Endometrium (tissue), 2 donors: ENCODE data around the gene RPS6KC1.
"Not testable (repeated sequence)": the region's sequence is repeated elsewhere in the genome, so short reads cannot be mapped to it uniquely, and the experiment has no call there.

ENCODE experiments used
- FAIRE-seq: peaks from 2 replicates; lab custom pipeline; 2012; peaks lifted over from hg19 to GRCh38; lab: Jason Lieb, UNC
- donor health status: control.
- donor health status: control.

The RPS6KC1 gene

DNA sequence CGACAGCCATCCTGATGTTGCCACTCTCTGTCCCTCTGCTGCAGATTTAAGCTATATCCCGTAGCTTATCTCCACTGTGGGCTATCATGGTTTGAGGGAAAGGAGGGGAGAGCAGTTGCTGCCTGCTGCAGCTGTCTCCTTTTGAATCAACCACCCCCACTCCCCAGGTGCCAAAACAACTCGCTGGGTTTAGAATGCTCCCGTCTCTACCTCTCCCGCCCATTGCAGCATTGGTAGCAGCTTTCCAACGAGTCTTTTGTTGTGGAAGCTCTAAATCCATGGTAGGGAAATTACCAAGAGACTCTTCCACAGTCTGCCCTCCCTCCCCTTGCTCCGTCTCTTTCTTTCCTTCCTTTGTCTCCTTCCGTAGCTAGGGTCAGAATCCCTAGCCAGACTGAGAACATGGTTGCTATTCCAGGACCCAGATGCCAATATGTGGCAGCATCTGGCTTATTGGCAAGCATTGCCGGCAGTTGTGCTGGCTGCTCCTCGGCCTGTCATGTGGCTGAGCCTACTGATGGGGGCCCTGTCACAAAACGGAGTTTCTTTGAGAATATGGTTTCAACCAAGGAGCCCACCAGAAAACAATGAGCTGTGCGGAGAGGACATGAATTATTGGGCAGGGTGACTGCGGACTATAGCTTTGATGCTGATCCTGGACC, 230.7 kb downstream of the RPS6KC1 start:
- no peak for FAIRE-seq

DNA sequence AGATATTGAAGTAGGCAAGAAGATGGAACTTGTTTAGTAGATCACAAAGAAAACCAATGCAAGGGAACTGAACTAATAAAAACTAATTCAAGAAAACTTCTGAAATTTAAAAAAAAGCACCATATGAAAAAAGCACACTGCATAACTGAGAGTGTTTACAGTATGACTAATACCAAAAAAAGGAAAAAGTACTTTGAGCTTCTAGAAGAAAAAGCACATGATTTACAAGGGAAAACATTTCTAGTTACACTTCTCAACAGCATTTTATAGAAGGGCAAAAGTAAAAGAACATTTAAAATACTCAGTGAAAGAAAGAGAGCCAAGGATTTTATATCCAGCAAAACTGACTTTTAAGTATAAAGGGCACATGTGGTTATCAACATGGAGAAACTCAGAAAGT, 233.6 kb downstream of the RPS6KC1 start:
- FAIRE-seq = no peak

DNA sequence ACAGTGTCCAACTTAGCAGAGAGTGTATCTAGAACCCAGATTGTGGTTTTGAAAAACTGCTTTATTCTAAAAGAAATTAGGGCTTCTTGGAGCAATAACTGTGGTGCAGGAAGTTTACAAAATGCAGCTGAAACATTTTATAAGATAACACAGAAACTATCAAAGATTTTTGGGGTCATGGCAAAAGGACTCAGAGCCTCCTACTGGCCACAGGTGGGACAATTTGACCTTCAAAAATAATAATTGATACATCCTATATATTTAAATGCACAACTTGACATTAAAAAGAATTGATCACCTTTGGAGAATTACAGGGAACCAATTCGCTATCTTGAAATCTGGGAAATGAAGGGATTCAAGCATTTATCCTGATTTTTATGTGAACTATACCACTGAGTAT, 235.2 kb downstream of the RPS6KC1 start:
- FAIRE-seq = no peak

DNA sequence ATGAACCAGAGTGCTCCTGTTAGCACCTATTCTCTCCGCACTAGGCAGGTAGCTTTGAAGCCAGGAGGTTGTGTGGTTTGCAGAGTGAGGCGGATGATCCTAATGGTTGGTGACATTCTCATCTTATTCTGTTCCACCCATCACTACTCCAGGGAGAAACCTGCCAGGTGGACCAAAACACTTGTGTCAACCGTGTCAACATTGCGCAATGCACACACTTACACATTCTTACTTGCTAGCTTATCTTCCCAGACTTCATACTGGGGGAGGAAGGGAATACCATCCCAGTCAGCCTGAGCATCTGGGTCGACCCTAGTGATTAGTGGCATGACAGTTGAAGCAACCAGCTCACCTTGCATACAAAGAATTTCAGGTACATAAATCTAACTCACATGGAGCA, 236.9 kb downstream of the RPS6KC1 start:
- no peak for FAIRE-seq

DNA sequence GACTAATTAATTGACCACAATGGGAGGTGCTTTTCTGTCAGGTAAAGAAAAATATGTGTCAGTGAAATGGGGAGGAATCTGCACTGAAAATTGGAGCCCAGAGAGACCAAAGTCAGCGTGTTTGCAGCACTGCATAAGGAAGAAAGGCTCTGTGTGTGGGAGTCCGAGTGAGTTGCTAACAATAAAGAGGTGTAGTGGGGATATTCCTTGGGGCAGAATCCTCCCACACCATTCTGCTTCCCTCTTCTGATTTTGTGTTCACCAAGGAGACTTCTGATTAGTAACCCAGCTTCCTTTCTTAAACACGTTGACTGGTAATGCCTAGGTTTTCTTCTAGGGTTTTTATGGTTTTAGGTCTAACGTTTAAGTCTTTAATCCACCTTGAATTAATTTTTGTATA, 240.5 kb downstream of the RPS6KC1 start:
- no peak for FAIRE-seq

- no peak for FAIRE-seq
Measured at GRCh38 chr1:213292614-213293013, 241.6 kb downstream of the RPS6KC1 start.

DNA sequence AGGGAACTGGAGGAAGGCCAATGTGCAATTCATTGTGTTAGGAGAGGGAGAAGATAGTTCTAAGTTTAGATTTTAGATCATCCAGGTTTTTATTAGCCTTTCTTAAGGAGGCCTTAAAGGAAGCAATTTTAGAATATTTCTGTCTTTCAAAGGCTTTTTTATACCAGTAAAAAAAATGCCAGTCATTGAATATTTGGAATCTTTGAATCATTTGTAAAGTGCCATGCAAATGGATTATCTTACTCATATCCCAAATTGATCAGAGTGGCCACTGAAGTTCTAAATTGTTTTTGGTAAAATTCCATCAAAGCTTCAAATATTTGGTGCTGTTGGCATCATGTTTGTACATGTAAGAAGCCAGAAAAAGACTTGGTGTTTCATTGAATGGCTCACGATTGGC, 244.8 kb downstream of the RPS6KC1 start:
- no peak for FAIRE-seq

DNA sequence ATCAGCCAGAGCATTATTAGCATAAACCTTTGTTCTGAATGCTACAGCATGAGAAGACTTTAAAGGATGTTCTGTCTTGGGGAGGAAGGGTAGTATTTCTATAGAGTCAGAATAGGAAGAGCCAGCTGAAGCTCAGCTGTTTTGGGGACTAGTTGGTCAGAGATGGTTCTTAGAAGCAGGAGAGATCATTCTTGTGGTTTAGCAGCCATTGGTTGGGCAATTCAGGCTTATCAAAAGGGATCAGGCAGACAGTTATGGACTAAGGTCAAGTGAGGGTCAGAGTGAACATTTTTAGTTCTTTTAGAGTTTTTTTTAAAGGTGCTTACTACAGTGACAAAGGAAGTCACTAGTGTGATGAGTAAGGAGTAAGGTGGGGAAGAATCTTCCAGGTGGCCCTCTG, 245.5 kb downstream of the RPS6KC1 start:
- FAIRE-seq = no peak

GRCh38 chr1:213297021-213297420, 246.0 kb downstream of the RPS6KC1 start:
- FAIRE-seq = no peak

DNA sequence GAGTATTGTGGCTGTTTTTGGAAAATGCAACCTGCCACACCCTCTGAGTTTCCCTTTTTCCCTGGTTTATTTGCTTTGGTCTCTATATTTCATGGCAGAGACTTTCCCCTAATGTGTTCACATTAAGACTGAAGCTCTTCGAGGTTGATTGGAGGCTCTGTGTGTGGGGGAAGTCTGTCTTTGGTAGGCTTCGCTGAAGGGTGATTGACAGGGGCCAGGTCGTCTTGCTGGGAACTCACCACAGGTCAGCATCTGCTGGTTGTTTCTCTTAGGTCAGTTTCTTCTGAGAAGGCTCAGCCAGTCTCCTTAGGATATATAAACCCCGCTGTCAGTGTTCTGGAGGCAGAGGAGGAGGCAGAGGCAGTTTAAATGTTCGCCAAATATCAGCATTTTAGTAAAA, 249.4 kb downstream of the RPS6KC1 start:
- FAIRE-seq = no peak

GRCh38 chr1:213301524-213301923, 250.5 kb downstream of the RPS6KC1 start:
- FAIRE-seq = not testable (repeated sequence)

DNA sequence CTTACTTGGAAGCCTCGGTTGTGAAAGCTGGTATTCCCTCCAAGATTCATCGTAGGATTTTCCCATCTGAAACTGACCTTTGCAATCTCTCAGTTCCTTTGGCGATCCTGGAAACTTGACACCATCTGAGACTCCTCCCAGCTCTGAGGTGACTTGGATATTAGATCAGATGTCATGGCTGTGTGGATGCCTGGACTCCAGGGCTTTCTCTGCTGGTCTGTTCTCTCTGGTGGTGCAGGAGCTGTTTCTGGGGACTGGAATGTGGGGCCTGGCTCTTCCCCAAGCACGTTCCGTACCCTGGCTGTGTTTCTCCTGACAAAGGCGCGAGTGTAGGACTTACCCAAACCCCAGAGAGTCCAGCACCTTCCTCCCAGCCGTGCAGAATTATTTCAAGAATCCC, 252.2 kb downstream of the RPS6KC1 start:
- no peak for FAIRE-seq

DNA sequence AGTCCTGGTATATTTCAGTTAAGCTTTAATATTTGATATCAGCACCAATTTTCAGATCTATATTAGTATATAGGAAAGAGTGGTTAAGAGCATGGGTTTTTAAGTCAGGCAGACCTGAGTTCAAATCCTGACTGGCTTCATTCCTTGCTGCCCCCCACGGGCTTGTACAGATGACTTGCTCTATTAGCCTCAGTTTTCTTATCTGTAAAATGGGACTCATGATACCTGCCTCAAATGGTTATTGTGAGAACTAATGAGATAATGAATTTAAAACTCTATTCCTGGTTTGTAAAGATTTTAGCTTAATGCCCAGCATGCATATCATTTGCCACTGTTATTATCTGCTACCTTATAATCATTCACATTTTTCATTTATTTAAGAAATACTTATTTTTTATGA, 264.5 kb downstream of the RPS6KC1 start:
- FAIRE-seq = no peak

- FAIRE-seq = not testable (repeated sequence)
Measured at GRCh38 chr1:213318458-213318857, 267.4 kb downstream of the RPS6KC1 start.

DNA sequence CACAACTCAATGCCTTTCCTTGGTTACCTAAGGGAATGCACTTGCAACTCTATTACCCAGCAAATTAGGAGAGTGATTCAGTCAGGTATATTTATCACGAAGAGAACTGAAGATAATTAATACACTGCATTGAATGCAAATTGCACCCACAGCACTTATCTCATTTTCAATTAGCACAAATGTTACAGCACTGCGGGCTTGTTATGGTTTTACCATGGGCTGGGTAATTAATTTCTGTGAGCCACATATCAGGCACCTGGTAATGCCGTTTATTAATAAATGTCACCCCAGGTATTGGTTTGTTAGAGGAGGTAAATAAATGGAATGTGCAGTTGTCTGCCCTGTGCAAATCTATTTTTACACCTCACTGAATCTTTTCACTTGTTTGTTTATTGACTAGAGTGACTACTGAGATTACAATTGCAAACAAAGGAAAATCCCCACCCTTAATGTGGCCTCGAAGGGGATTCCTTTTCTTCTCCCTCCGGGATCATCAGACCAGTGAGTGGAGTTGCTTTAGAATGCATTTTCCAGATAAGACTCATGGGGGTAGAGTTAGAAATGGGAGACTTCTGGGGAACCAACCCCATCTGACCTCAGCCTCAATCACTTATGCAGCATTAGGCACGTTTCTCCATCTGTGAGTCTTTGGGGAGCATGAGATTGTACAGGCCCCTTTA, 269.3 kb downstream of the RPS6KC1 start:
- FAIRE-seq = no peak
